GM19467 (cell line): ENCODE data around the gene ARL8A.
"Not testable (repeated sequence)": the region's sequence is repeated elsewhere in the genome, so short reads cannot be mapped to it uniquely, and the experiment has no call there.

Experiments used
- ATAC-seq: cut with Tn5 transposase; IDR thresholded peaks from one replicate; pipeline ENCODE4 v1.9.1; 2021; ENCODE audit warnings: mild to moderate bottlenecking, moderate library complexity; ENCODE audit not compliant: unreplicated experiment

ARL8A gene

DNA sequence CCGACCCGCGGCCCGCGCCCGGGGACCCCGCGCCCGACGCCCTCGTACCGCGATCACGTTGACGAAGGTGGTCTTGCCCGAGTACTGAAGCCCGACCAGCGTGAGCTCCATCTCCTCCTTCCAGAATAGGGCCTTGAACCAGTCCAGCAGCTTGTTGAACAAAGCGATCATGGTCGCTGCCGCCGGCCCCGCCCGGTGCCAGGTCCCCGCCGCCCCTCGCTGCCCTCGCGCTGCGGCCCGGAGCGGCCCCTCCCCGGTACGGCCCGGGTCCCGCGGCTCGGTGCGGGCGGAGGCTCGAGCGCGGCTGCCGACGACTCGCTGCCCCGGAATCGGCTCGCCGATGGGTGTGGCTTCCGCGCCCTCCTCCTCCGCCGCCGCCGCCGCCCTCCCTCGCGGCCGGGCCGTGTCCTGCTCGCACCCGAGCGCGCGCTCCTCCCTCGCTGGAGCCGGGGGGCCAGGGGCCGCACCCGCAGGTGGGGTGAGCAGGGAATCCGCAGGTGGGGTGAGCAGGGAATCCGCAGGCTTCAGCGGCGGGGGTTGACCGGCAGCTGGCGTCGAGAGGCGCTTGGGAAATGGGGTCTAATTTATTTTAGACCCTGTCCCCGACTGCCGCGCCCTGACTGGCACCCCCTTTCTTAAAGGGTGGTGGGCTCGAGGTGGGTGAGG is at the start of gene ARL8A:
TSS of gene ARL8A (minus strand) at position 336 of the 666 bp plus-strand sequence. CDS start at position 171, 165 bp downstream.
- ATAC-seq, result peak; percentile 69

DNA sequence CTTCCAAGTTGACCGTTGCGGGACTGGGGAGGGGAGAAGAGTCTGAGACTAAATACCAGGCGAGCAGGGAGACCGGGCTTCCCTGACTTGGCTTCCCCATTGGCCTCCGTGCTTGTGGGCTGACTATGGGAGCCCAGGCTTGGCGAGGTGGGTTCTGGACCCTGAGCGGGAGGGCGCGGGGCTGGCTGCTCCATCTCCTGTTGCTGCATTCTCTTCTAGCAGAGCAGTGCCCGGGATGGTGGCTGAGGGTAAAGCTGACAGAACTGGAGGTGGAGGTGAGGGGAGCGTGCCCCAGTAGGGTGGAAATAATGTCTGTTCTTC is 49.8 kb upstream of the ARL8A start:
- no peak for ATAC-seq

GRCh38 chr1:202193614-202194327 is 49.2 kb upstream of the ARL8A start, which contains the start of gene LGR6:
Gene LGR6, plus strand, starts transcription at chr1:202193799. Its CDS starts 191 bp downstream, at chr1:202193990.
- ATAC-seq, result no peak

GRCh38 chr1:202192770-202193613 is 48.5 kb upstream of the ARL8A start:
- ATAC-seq, result no peak

DNA sequence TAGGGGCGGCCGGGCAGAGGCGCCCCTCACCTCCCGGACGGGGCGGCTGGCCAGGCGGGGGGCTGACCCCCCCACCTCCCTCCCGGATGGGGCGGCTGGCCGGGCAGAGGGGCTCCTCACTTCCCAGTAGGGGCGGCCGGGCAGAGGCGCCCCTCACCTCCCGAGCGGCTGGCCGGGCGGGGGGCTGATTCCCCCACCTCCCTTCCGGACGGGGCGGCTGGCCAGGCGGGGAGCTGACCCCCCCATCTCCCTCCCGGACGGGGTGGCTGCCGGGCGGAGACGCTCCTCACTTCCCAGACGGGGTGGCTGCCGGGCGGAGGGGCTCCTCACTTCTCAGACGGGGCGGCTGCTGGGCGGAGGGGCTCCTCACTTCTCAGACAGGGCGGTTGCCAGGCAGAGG is 46.9 kb upstream of the ARL8A start:
- ATAC-seq, result not testable (repeated sequence)

DNA sequence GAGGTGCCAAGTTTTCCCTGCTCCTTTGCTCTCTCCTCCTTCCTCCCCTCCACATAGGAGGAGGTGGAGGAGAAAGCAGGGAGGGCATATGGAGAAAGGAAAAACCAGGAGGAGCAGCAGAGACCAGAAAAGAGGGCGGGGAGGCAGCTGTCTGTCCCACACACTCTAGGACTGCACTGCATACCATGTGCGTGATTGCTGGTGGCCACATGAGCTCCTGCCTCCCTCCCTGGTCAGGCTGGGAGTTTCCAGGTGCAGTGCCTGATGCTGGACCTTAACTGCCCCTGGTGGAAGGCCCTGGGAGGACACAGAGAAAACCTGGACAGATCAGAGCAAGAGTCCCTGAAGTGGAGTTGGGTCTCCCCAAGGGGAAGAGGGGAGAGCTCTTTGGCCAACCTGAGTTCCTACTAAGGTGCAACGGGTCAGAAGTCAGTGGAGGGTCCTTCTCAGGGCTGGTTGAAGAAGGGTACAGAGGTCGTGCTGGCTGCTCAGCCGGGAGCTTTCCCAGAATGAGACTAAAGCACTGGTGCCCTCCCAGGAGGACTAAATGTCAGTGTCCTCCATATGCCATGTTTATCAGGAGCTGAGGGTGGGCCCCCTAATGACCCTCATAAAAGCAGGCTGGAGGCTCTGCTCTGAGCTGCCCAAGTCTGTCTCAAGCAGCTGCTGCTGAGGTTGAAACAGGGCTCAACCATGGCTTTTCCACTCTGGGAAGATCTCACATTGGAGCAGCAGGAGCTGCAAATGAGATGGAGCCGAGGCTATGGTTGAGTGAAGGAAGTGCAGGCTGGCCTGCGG is 45.6 kb upstream of the ARL8A start:
- no peak for ATAC-seq

GRCh38 chr1:202189001-202189790 is 44.7 kb upstream of the ARL8A start:
- peak; percentile 58 for ATAC-seq

GRCh38 chr1:202187697-202188407 is 43.3 kb upstream of the ARL8A start:
- ATAC-seq, result no peak

DNA sequence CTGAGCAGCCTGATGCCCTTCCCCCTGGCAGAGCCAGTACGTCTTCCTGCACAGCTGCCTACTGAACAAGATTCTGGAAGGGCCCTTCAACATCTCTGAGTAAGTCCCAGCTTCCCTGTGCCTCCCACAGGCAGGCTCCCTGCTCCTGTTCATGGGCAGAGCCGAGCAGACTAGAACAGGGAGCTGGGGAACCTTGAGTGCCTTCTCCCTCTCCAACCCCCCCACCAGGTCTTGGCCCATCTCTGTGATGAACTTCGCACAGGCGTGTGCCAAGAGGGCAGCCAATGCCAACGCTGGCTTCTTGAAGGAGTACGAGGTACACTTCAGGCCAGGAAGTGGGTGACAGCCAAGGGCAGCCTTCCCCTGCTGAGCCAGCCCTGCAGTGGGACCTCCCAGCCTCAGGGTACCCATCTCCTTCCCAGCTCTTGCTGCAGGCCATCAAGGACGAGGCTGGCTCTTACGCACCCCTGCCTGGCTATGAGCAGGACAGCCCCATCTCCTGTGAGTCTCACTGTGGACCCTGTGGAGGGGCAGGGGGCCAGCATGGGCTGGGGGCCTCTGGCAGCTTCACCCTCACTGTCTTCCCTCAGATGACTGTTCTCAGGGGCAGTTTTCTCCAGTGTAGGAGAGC is 42.6 kb upstream of the ARL8A start:
- ATAC-seq, result no peak

GRCh38 chr1:202186327-202186726 is 41.8 kb upstream of the ARL8A start:
- no peak for ATAC-seq

DNA sequence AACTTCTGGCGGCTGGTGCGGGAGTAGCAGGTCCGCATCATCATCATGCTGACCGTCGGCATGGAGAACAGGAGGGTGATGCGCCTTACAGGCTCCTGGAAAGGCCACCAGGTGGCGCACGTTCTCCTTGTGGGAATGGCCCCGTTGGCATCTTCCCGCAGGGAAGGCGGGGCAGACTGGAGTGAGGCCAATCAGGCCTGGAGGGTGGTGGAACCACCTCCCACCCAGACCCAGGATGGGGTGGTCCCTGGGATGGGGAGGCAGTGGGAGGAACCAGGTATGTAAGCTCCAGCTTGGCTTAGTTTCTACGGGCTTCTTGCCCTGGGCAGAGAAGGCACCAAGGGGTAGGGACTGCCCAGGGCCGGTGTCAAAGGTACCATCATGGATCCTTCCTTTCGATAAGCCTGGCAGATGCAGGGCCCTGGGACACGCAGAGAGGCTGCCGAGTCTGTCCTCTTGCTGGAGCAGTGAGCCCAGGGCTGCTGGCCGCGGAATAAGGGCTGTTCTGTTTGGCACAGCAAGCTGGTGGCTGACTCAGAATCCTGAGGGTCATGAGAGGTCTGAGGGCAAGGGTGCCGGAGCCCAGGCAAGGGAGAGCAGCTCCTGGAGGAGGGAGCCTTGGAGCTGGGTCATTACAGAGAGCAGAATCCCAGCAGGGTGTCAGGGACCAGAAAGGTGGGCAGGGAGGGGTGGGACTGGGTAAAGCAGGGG is 40.4 kb upstream of the ARL8A start:
- ATAC-seq, result no peak

GRCh38 chr1:202182040-202182877 is 37.7 kb upstream of the ARL8A start:
- ATAC-seq, result no peak

GRCh38 chr1:202181586-202181985 is 37.0 kb upstream of the ARL8A start:
- no peak for ATAC-seq

DNA sequence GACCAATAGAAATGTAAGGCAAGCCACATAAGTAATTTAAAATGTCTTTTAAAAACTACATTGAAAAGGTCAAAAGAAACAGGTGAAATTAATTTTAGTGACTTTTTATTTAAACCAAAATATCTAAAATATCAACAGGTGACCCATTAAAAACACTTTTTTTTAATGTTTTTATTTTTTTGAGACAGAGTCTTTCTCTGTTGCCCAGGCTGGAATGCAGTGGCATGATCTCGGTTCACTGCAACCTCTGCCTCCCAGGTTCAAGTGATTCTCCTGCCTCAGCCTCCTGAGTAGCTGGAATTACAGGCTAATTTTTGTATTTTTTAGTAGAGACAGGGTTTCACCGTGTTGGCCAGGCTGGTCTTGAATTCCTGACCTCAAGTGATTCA is 36.2 kb upstream of the ARL8A start:
- not testable (repeated sequence) for ATAC-seq

DNA sequence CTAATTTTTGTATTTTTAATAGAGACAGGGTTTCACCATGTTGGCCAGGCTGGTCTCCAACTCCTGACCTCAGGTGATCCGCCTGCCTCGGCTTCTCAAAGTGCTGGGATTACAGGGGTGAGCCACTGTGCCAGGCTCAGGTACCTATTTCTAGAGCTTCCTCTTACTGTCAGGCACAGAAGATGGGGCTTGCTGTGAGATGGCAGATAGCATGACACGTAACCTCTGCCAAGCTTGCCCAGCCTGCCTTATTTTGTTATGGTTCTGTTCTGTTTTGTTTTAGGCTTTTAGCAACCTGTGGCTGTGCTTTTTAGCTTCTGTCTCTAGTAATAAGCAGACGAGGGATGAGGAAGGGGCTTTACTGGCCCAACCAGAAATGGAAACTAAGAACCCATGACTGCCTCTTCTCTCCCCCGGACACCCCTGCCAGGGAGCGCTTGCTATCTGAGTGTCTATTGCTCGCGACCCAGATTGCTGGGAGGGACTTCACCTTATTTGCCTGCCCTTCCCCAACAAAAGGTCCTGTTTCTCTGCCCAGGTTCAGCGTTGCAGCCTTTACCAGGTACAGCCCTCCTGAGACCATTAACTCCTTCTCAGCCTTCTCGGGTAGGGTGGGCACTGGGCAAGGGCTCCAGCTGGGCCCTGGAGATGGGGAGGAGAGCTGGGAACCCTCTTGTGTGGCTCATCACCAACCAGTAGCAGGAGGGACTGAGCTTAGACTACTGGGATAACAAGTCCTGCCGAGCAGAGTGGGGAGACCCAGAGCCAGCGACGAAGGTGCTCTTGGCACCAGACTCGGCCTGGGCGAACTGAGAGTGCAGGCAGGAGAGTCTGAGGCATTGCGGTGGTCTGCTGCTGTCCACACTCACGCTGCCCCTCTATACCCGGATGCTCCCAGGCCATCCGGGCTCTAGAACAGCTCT is 35.6 kb upstream of the ARL8A start:
- no peak for ATAC-seq
